Ovary (tissue), 3 donors: ENCODE results near the gene PLEK2.

ENCODE experiments used
- CTCF ChIP-seq, 3 donors: fragments of 450-650 bp in 2 of 3; fragments of 200-600 bp in 1 of 3; IDR thresholded peaks; one replicate each; pipeline versions ENCODE4 v1.5.1 to v1.8.0; 2016 to 2022; ENCODE audit warnings: antibody characterized with exemption in 3 of 3, mild to moderate bottlenecking in 1 of 3
- POLR2A ChIP-seq: fragments of 450-650 bp; IDR thresholded peaks from one replicate; pipeline ENCODE4 v1.6.1; 2017; ENCODE audit warnings: antibody characterized with exemption, mild to moderate bottlenecking, moderate library complexity
- donor health status: DM: no; HTN: no; CAD: no.

DNA sequence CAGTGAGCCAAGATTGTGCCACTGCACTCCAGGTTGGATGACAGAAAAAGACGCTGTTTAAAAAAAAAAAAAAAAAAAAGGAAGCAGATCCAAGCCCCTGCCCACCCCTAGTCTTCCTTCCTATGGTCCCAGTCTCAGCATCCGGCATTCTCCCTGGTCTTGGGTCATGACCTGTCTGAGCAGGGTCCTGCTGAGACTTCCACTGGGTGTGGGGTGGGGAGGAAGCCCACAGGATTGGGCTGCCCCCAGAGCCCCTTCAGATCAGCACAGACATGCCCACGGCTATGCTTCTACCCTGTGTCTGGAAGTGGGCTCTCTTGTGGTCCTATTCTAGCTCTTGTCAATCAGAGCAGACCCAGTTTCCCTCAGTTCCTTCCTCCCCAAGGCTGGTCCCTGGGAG is 12.6 kb upstream of the PLEK2 start:
- no peak for TF ChIP-seq CTCF (IDR thresholded peaks at IDR 0.05)
- no peak for TF ChIP-seq POLR2A
